Mesendoderm (in vitro differentiated cells): ENCODE data around the gene SPRED2.
A peak's percentile ranks its signal among the peaks of the same experiment; 100 is the strongest.

Experiments
- DNase-seq: peaks from one replicate; pipeline ENCODE4 v3.0.0; 2013
- H2AK5ac ChIP-seq: 2 replicates; pipeline ENCODE4 v1.6.1; 2013; ENCODE audit warnings: low read length, inconsistent platforms
- H2BK120ac ChIP-seq: 2 replicates; pipeline ENCODE4 v1.6.1; 2013; ENCODE audit warnings: low read depth, mild to moderate bottlenecking, low read length, moderate library complexity, mixed read lengths
- H2BK15ac ChIP-seq: replicated peaks from 2 replicates; pipeline ENCODE4 v1.6.1; 2013; ENCODE audit warnings: low read depth, mild to moderate bottlenecking, moderate library complexity
- H2BK5ac ChIP-seq: 2 replicates; pipeline ENCODE4 v1.6.1; 2013; ENCODE audit warnings: low read length, inconsistent platforms
- H3K18ac ChIP-seq: 2 replicates; pipeline ENCODE4 v1.6.1; 2013; ENCODE audit warnings: mild to moderate bottlenecking, low read length, mixed read lengths
- H3K23ac ChIP-seq: one replicate; pipeline ENCODE4 v1.6.1; 2013; ENCODE audit warnings: low read length
- H3K27ac ChIP-seq: 2 replicates; pipeline ENCODE4 v1.5.1; 2013; ENCODE audit warnings: low read depth, mild to moderate bottlenecking, inconsistent platforms, low read length, moderate library complexity
- H3K27me3 ChIP-seq: 2 replicates; pipeline ENCODE4 v1.6.1; 2013; ENCODE audit warnings: low read length, control low read depth, mild to moderate bottlenecking, inconsistent platforms; ENCODE audit not compliant: insufficient read depth, poor library complexity
- H3K36me3 ChIP-seq: 2 replicates; pipeline ENCODE4 v1.6.1; 2013; ENCODE audit warnings: low read length, inconsistent platforms; ENCODE audit not compliant: control insufficient read depth, insufficient read depth
- H3K4ac ChIP-seq: one replicate; pipeline ENCODE4 v1.6.1; 2013; ENCODE audit warnings: low read depth, mild to moderate bottlenecking, low read length, moderate library complexity
- H3K4me1 ChIP-seq: 2 replicates; pipeline ENCODE4 v1.6.1; 2013; ENCODE audit warnings: low read depth, low read length, inconsistent platforms; ENCODE audit not compliant: control insufficient read depth
- H3K4me2 ChIP-seq: 2 replicates; pipeline ENCODE4 v1.6.1; 2013; ENCODE audit warnings: low read length
- H3K4me3 ChIP-seq: 2 replicates; pipeline ENCODE4 v1.5.1; 2013; ENCODE audit warnings: mild to moderate bottlenecking, low read length
- H3K56ac ChIP-seq: one replicate; pipeline ENCODE4 v1.6.1; 2013; ENCODE audit warnings: low read length
- H3K79me1 ChIP-seq: 2 replicates; pipeline ENCODE4 v1.6.1; 2013; ENCODE audit warnings: low read length, inconsistent platforms
- H3K79me2 ChIP-seq: 2 replicates; pipeline ENCODE4 v1.6.1; 2013; ENCODE audit warnings: mild to moderate bottlenecking, low read length; ENCODE audit not compliant: control insufficient read depth, insufficient read depth
- H3K9ac ChIP-seq: 2 replicates; pipeline ENCODE4 v1.6.1; 2013; ENCODE audit warnings: low read length, inconsistent platforms
- H4K5ac ChIP-seq: one replicate; pipeline ENCODE4 v1.6.1; 2013; ENCODE audit warnings: low read length
- H4K8ac ChIP-seq: one replicate; pipeline ENCODE4 v1.6.1; 2013; ENCODE audit warnings: low read depth, mild to moderate bottlenecking, control low read depth, low read length, moderate library complexity
- WGBS: extraction: QIAGEN DNeasy Blood & Tissue Kit; methylation state at CpG from one replicate; pipeline ENCODE4 v1.1.7; 2013; ENCODE audit warnings: low lambda C conversion rate, missing lambda C conversion rate; ENCODE audit not compliant: insufficient coverage; ENCODE audit errors: extremely low coverage; 5-methylcytosine and 5-hydroxymethylcytosine counted together

Gene SPRED2

GRCh38 chr2:65278531-65278981 is 153.8 kb downstream of the SPRED2 start:
- H3K56ac ChIP-seq: no peak overlapping the region
- H2BK120ac ChIP-seq: no peak overlapping the region
- H2BK15ac ChIP-seq: no peak overlapping the region
- no peak overlapping the region for H3K23ac ChIP-seq
- H3K9ac ChIP-seq: no peak overlapping the region
- H3K79me1 ChIP-seq: no peaks in the 10 kb centered on the region
- H4K5ac ChIP-seq: no peak overlapping the region
- H3K4me3 ChIP-seq: no peak overlapping the region
- H4K8ac ChIP-seq: no peak overlapping the region
- peak; percentile 68 for DNase-seq
- H3K18ac ChIP-seq: no peak overlapping the region
- peaks cover 4% of the 10 kb centered on the region for H3K4me1 ChIP-seq
- no peaks in the 10 kb centered on the region for H3K36me3 ChIP-seq
- no CpG with 5 or more reads among the region's 6 CpGs for WGBS
- no peak overlapping the region for H3K27ac ChIP-seq
- no peak overlapping the region for H3K4me2 ChIP-seq
- H3K27me3 ChIP-seq: peaks cover 9% of the 10 kb centered on the region
- no peaks in the 10 kb centered on the region for H3K79me2 ChIP-seq
- H2AK5ac ChIP-seq: no peak overlapping the region
- no peak overlapping the region for H2BK5ac ChIP-seq
- no peak overlapping the region for H3K4ac ChIP-seq

GRCh38 chr2:65277791-65278483 is 154.5 kb downstream of the SPRED2 start:
- no peak overlapping the region for H3K4me2 ChIP-seq

GRCh38 chr2:65277118-65277517 is 155.3 kb downstream of the SPRED2 start:
- Histone ChIP-seq H3K4me1 (peaks cover under 1% of the 10 kb centered on the region), H3K79me1 (no peaks in the 10 kb centered on the region), H3K56ac (no peak overlapping the region), H2BK5ac (no peak overlapping the region), H3K79me2 (no peaks in the 10 kb centered on the region), H3K4me2 (no peak overlapping the region), H2BK120ac (no peak overlapping the region), H3K36me3 (no peaks in the 10 kb centered on the region), H2BK15ac (no peak overlapping the region), H3K27me3 (peaks cover 9% of the 10 kb centered on the region), H2AK5ac (no peak overlapping the region), H4K8ac (no peak overlapping the region), H3K4me3 (no peak overlapping the region), H3K23ac (no peak overlapping the region), H3K27ac (no peak overlapping the region), H3K18ac (no peak overlapping the region), H4K5ac (no peak overlapping the region), H3K4ac (no peak overlapping the region), H3K9ac (no peak overlapping the region)
- no CpG with 5 or more reads among the region's 3 CpGs for WGBS
- DNase-seq: no peak

More at GRCh38 chr2:65277791-65278483, 154.5 kb downstream of the SPRED2 start:
- Histone ChIP-seq H2BK5ac (no peak overlapping the region), H3K4ac (no peak overlapping the region), H3K27me3 (peaks cover 9% of the 10 kb centered on the region), H3K4me3 (no peak overlapping the region), H3K27ac (no peak overlapping the region), H3K18ac (no peak overlapping the region), H3K9ac (no peak overlapping the region), H3K4me1 (peaks cover 4% of the 10 kb centered on the region), H2BK120ac (no peak overlapping the region), H4K8ac (no peak overlapping the region), H2AK5ac (no peak overlapping the region), H2BK15ac (no peak overlapping the region), H3K56ac (no peak overlapping the region), H3K23ac (no peak overlapping the region), H3K79me1 (no peaks in the 10 kb centered on the region), H4K5ac (no peak overlapping the region), H3K36me3 (no peaks in the 10 kb centered on the region), H3K79me2 (no peaks in the 10 kb centered on the region)
- DNase-seq: no peak
- WGBS: no CpG with 5 or more reads among the region's 5 CpGs

- no peak overlapping the region for H4K8ac ChIP-seq
- H3K36me3 ChIP-seq: no peaks in the 10 kb centered on the region
- no peak overlapping the region for H3K4ac ChIP-seq
- no peaks in the 10 kb centered on the region for H3K79me2 ChIP-seq
- H3K18ac ChIP-seq: no peak overlapping the region
- no peak overlapping the region for H2BK5ac ChIP-seq
- no peaks in the 10 kb centered on the region for H3K79me1 ChIP-seq
- H3K23ac ChIP-seq: no peak overlapping the region
- H3K27ac ChIP-seq: no peak overlapping the region
- H3K4me2 ChIP-seq: no peak overlapping the region
- H3K4me3 ChIP-seq: no peak overlapping the region
- no peak for DNase-seq
- H2BK15ac ChIP-seq: no peak overlapping the region
- no peaks in the 10 kb centered on the region for H3K4me1 ChIP-seq
- H3K9ac ChIP-seq: no peak overlapping the region
- H3K27me3 ChIP-seq: peaks cover 9% of the 10 kb centered on the region
- no peak overlapping the region for H4K5ac ChIP-seq
- H2AK5ac ChIP-seq: no peak overlapping the region
- no peak overlapping the region for H2BK120ac ChIP-seq
- no peak overlapping the region for H3K56ac ChIP-seq
- WGBS: no CpG with 5 or more reads among the region's 5 CpGs
Observed at GRCh38 chr2:65276609-65277008, 155.8 kb downstream of the SPRED2 start.

GRCh38 chr2:65275141-65275915 is 157.1 kb downstream of the SPRED2 start:
- peak; percentile 62 for DNase-seq
- Histone ChIP-seq H3K27me3 (peaks cover 9% of the 10 kb centered on the region), H3K56ac (no peak overlapping the region)

More at GRCh38 chr2:65275141-65275915, 157.1 kb downstream of the SPRED2 start:
- Histone ChIP-seq H2AK5ac (no peak overlapping the region), H3K79me1 (no peaks in the 10 kb centered on the region), H3K79me2 (no peaks in the 10 kb centered on the region), H3K4me3 (no peak overlapping the region), H3K4me1 (no peaks in the 10 kb centered on the region), H3K18ac (no peak overlapping the region), H4K8ac (no peak overlapping the region), H2BK15ac (no peak overlapping the region), H3K9ac (no peak overlapping the region), H4K5ac (no peak overlapping the region), H3K23ac (no peak overlapping the region), H3K27ac (no peak overlapping the region), H3K4me2 (no peak overlapping the region), H3K36me3 (no peaks in the 10 kb centered on the region), H3K4ac (no peak overlapping the region), H2BK5ac (no peak overlapping the region), H2BK120ac (no peak overlapping the region)
- WGBS: no CpG with 5 or more reads among the region's 4 CpGs
